Caco-2 (cell line): ENCODE measurements around the gene LCE1E. TPM values are rescaled to one million over a fixed set of nuclear protein-coding genes. Genes with fewer than 3 reads are reported as not detected.

ENCODE experiments used
- BruUV-seq: library from RNA; stranded (reverse); fragments of 400-500 nt; replicated peaks from 2 replicates; lab custom pipeline; 2021; lab: Mats Ljungman, UMichigan
- CTCF ChIA-PET: fragments of 300-600 bp; sonication (Branson Sonifier 250); formaldehyde crosslinking; loops from one replicate; lab custom pipeline; 2022; ENCODE audit warnings: antibody characterized with exemption; lab: Charles Lee
- POLR2A ChIA-PET: fragments of 300-600 bp; sonication (Branson Sonifier 250); formaldehyde crosslinking; loops from one replicate; lab custom pipeline; 2022; ENCODE audit warnings: antibody characterized with exemption; lab: Charles Lee
- DNase-seq, 2 experiments: peaks; one replicate each; pipeline versions ENCODE4 v3.0.0 to v3.0.0-alpha.2; 2020 to 2022
- H3K27me3 ChIP-seq: replicated peaks from 2 replicates; pipeline ENCODE4 v1.6.0; 2011; ENCODE audit warnings: low read length; ENCODE audit not compliant: control insufficient read depth, insufficient read depth
- H3K36me3 ChIP-seq: 2 replicates; pipeline ENCODE4 v1.5.1; 2011; ENCODE audit warnings: low read length; ENCODE audit not compliant: control insufficient read depth, insufficient read depth
- H3K4me1 ChIP-seq: fragments of 250-450 bp; sonication (Bioruptor Pico); 2 replicates; pipeline ENCODE4 v1.5.1; 2020; ENCODE audit warnings: mild to moderate bottlenecking
- H3K4me3 ChIP-seq: 2 replicates; pipeline ENCODE4 v1.5.1; 2011; ENCODE audit warnings: low read depth, mild to moderate bottlenecking, control low read depth, low read length
- H3K9me3 ChIP-seq: fragments of 250-450 bp; sonication (Bioruptor Pico); 2 replicates; pipeline ENCODE4 v1.5.1; 2020; ENCODE audit warnings: mild to moderate bottlenecking, moderate library complexity
- H3K27ac Mint-ChIP-seq: one replicate; pipeline ENCODE4 v1.8.0; 2022; ENCODE audit warnings: mixed read lengths; ENCODE audit not compliant: unreplicated experiment
- H3K27me3 Mint-ChIP-seq: one replicate; pipeline ENCODE4 v1.8.0; 2022; ENCODE audit warnings: mixed read lengths; ENCODE audit not compliant: insufficient read depth, unreplicated experiment
- H3K36me3 Mint-ChIP-seq: one replicate; pipeline ENCODE4 v1.8.0; 2022; ENCODE audit warnings: mild to moderate bottlenecking, mixed read lengths; ENCODE audit not compliant: insufficient read depth, unreplicated experiment
- H3K4me1 Mint-ChIP-seq: one replicate; pipeline ENCODE4 v1.8.0; 2022; ENCODE audit warnings: low read depth, mixed read lengths; ENCODE audit not compliant: unreplicated experiment
- H3K4me3 Mint-ChIP-seq: one replicate; pipeline ENCODE4 v1.8.0; 2022; ENCODE audit warnings: mild to moderate bottlenecking, moderate library complexity, mixed read lengths; ENCODE audit not compliant: unreplicated experiment
- H3K9me3 Mint-ChIP-seq: one replicate; pipeline ENCODE4 v1.8.0; 2022; ENCODE audit warnings: mixed read lengths; ENCODE audit not compliant: unreplicated experiment
- CTCF ChIP-seq, 2 experiments: fragments of 200-600 bp in 1 of 2; IDR thresholded peaks; 1 replicate in 1 of 2; 2 replicates in 1 of 2; pipeline versions ENCODE4 v1.5.1 to v1.8.0; 2011 to 2022; ENCODE audit warnings: antibody characterized with exemption in 1 of 2, control low read depth in 1 of 2, inconsistent platforms in 1 of 2, low read depth in 1 of 2, low read length in 1 of 2, mild to moderate bottlenecking in 1 of 2, moderate library complexity in 1 of 2; ENCODE audit not compliant: insufficient read depth in 1 of 2, severe bottlenecking in 1 of 2, unreplicated experiment in 1 of 2
- intact Hi-C: fragments of 100-400 bp; cut with micrococcal nuclease; formaldehyde crosslinking; loops from one replicate; pipeline ENCODE4 v1.10.0; 2022; ENCODE audit not compliant: unreplicated experiment
- total RNA-seq: library from RNA; stranded (reverse); gene quantifications from 2 replicates; pipeline ENCODE4 v1.2.3, GENCODE V29; 2022

LCE1E gene
- total RNA-seq, 1 experiment from 2014 or later, result not detected

DNA sequence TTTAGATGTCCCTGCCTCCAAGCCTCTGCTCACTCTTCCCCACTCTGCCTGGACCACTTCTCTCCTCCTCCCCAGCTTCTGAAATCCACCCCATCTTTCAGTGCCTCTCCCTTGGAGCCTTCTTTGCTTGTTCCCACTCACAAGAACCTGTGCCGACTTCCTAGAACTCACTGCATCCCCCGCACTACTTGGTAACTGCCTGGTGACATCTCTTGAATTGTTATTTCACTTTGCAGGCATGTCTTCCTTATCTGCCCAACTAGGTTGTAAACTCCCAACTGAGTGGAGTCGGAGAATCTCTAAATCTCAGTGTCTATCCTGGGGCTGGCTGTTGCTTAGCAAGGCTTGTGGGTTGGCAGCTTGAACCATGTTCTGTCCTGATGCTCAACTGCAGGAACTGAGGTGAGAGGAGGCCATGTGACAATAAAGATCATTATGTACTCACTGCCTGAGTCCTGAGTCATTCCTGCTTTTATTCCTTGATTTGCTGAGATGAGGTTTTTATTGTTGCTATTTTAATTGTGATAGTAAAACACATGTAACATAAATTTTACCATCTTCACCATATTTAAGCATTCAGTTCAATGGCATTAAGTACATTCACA is 24.3 kb upstream of the LCE1E start:
- no peaks in the 10 kb centered on the region for H3K4me1 ChIP-seq
- no TSS peak for BruUV-seq
- H3K9me3 ChIP-seq, result no peaks in the 10 kb centered on the region
- Mint-ChIP-seq H3K4me3 (no peak overlapping the region), H3K9me3 (no peaks in the 10 kb centered on the region), H3K27me3 (peaks cover 12% of the 10 kb centered on the region), H3K27ac (no peak overlapping the region), H3K4me1 (no peaks in the 10 kb centered on the region), H3K36me3 (no peaks in the 10 kb centered on the region)
- ChIA-PET CTCF (no interaction called here), POLR2A (no interaction called here)
- no peaks in the 10 kb centered on the region for H3K27me3 ChIP-seq
- no peaks in the 10 kb centered on the region for H3K36me3 ChIP-seq
- H3K4me3 ChIP-seq, result no peak overlapping the region
- intact Hi-C loops, result no loop called here
- TF ChIP-seq CTCF (IDR thresholded peaks at IDR 0.05; ENCODE audit: insufficient read depth in 1 of 2, low read depth in 1 of 2, low read length in 1 of 2, severe bottlenecking in 1 of 2, unreplicated experiment in 1 of 2), result no peak
- DNase-seq, result no peak

DNA sequence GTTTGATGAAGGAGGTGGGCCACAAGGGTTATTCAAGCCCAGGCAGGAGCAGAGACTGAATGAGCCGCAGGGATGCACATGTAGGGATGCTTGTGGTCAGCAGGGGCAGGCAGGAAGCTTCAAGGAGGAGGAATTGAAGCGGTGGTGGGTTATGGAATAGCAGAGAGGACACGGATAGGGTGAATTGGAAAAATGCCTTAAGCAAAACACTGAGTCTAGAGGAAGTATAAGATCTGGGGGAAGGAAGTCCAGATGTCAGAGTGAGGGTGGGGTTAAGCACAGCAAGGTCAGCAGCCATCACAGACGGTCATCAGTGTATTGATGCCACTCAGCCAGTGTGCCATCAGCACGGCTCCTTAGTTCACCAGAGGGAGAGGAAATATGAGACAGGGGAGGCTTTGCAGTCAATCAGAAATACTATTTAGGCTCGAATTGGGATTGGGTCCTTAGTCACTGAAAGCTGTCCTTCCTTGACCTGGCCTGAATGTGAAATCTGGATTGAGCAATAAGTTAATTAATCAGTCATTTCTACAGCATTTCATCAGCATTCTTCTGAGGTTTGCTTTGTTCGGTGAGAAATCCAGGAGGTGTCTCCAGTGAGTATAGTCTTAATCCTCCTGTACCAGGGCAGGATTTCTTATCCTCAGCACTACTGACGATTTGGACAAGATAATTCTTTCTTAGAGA is 17.1 kb upstream of the LCE1E start:
- H3K4me1 Mint-ChIP-seq, result no peaks in the 10 kb centered on the region
- H3K27me3 ChIP-seq, result no peaks in the 10 kb centered on the region; the same call in 1 of the 2 replicates
- DNase-seq, result no peak
- no peaks in the 10 kb centered on the region for H3K4me1 ChIP-seq
- intact Hi-C loops, result no loop called here
- no peak overlapping the region for H3K4me3 Mint-ChIP-seq
- H3K27me3 Mint-ChIP-seq, result peaks cover 13% of the 10 kb centered on the region
- CTCF ChIA-PET, result no interaction called here
- no peaks in the 10 kb centered on the region for H3K36me3 Mint-ChIP-seq
- no peaks in the 10 kb centered on the region for H3K9me3 ChIP-seq
- no TSS peak for BruUV-seq
- H3K27ac Mint-ChIP-seq, result no peak overlapping the region
- POLR2A ChIA-PET, result no interaction called here
- H3K4me3 ChIP-seq, result no peak overlapping the region
- H3K36me3 ChIP-seq, result no peaks in the 10 kb centered on the region
- no peak for TF ChIP-seq CTCF (IDR thresholded peaks at IDR 0.05; ENCODE audit: insufficient read depth in 1 of 2, low read depth in 1 of 2, low read length in 1 of 2, severe bottlenecking in 1 of 2, unreplicated experiment in 1 of 2)
- H3K9me3 Mint-ChIP-seq, result no peaks in the 10 kb centered on the region

DNA sequence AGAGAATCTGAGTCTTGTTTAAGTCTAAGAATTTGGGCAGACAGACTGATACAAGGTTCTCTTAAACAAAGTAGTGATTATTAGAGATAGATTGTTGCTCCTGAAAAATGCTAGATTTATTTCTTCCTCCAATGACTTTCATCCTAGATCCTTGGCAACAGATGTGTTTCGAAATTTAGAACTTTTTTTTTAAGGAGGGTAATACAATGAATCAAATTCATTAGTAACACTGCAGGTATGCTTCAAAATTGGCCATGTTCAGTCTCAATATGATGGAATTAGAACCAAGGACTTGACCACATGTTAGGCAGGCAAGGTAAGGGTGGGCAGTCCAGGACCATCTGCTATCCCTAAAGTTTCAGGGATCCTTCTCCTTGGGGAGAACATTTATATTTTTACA is 15.6 kb upstream of the LCE1E start:
- Mint-ChIP-seq H3K27ac (no peak overlapping the region), H3K9me3 (no peaks in the 10 kb centered on the region), H3K4me3 (no peak overlapping the region), H3K27me3 (peaks cover 17% of the 10 kb centered on the region), H3K36me3 (no peaks in the 10 kb centered on the region), H3K4me1 (no peaks in the 10 kb centered on the region)
- DNase-seq, result no peak
- CTCF ChIA-PET, result no interaction called here
- Histone ChIP-seq H3K4me3 (no peak overlapping the region), H3K9me3 (no peaks in the 10 kb centered on the region), H3K27me3 (no peaks in the 10 kb centered on the region; the same call in 1 of the 2 replicates), H3K36me3 (no peaks in the 10 kb centered on the region), H3K4me1 (no peaks in the 10 kb centered on the region)
- intact Hi-C loops, result no loop called here
- TF ChIP-seq CTCF (IDR thresholded peaks at IDR 0.05; ENCODE audit: insufficient read depth in 1 of 2, low read depth in 1 of 2, low read length in 1 of 2, severe bottlenecking in 1 of 2, unreplicated experiment in 1 of 2), result no peak
- POLR2A ChIA-PET, result no interaction called here
- BruUV-seq, result no TSS peak
